ENCODE measurements around the gene YIPF4. TPM values are rescaled to one million over a fixed set of nuclear protein-coding genes. Genes with fewer than 3 reads are reported as not detected.
"Not testable (repeated sequence)": the region's sequence is repeated elsewhere in the genome, so short reads cannot be mapped to it uniquely, and the experiment has no call there.

Gene YIPF4
- total RNA-seq, 1 donor from 2014 or later: 52.3 TPM

DNA sequence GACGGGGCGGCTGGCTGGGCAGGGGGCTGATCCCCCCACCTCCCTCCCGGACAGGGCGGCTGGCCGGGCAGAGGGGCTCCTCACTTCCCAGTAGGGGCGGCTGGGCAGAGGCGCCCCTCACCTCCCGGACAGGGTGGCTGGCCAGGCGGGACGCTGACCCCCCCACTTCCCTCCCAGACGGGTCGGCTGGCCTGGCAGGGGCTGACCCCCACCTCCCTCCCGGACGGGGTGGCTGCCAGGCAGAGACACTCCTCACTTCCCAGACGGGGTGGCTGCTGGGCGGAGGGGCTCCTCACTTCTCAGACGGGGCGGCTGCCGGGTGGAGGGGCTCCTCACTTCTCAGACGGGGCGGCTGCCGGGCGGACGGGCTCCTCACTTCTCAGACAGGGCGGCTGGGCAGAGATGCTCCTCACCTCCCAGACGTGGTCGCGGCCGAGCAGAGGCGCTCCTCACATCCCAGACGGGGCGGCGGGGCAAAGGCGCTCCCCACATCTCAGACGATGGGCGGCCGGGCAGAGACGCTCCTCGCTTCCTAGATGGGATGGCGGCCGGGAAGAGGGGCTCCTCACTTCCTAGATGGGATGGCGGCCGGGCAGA lies 16.4 kb downstream of the YIPF4 start:
- H3K4me1 ChIP-seq (ENCODE audit: insufficient read depth, low read length); H3K27me3 Mint-ChIP-seq (ENCODE audit: low read depth, unreplicated experiment); H3K4me2 ChIP-seq (ENCODE audit: low read length); H2AFZ ChIP-seq (ENCODE audit: low read depth, low read length); DNase-seq (ENCODE audit: low read depth); H3K4me3 Mint-ChIP-seq (ENCODE audit: unreplicated experiment); H3K36me3 ChIP-seq (ENCODE audit: insufficient read depth, low read length); H3K4me1 Mint-ChIP-seq (ENCODE audit: low read depth, unreplicated experiment); FAIRE-seq; H4K20me1 ChIP-seq (ENCODE audit: insufficient read depth, low read length); H3K9me3 ChIP-seq (ENCODE audit: insufficient read depth, low read depth, low read length); H3K9ac ChIP-seq (ENCODE audit: low read length); H3K27ac Mint-ChIP-seq (ENCODE audit: unreplicated experiment); H3K4me3 ChIP-seq (ENCODE audit: insufficient read depth, low read depth, low read length); H3K9me3 Mint-ChIP-seq (ENCODE audit: unreplicated experiment); H3K27me3 ChIP-seq (ENCODE audit: insufficient read depth, low read length); H3K27ac ChIP-seq (ENCODE audit: low read depth, low read length): not testable (repeated sequence)
- peaks cover 23% of the 10 kb centered on the region for H3K79me2 ChIP-seq (ENCODE audit: insufficient read depth, low read length)
- H3K36me3 Mint-ChIP-seq (ENCODE audit: low read depth, unreplicated experiment): peaks cover 14% of the 10 kb centered on the region

DNA sequence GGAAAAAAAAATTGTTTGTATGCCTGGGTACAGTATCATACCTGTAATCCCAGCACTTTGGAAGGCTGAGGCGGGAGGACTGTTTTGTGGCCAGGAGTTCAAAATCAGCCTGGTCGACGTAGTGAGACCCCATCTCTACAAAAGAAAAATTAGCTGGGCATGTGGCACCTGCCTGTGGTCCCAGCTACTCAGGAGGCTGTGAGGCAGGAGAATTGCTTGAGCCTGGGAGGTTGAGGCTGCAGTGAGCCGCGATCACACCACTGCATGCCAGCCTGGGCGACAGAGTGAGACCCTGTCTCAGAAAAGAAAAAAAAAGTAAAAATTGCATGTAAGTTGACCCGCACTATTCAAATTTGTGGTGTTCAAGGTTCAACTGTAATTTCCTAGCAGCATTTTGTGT lies 32.9 kb downstream of the YIPF4 start:
- H3K9me3 Mint-ChIP-seq (ENCODE audit: unreplicated experiment): no peaks in the 10 kb centered on the region
- H3K9me3 ChIP-seq (ENCODE audit: insufficient read depth, low read depth, low read length): no peaks in the 10 kb centered on the region
- no peaks in the 10 kb centered on the region for H3K27me3 ChIP-seq (ENCODE audit: insufficient read depth, low read length)

DNA sequence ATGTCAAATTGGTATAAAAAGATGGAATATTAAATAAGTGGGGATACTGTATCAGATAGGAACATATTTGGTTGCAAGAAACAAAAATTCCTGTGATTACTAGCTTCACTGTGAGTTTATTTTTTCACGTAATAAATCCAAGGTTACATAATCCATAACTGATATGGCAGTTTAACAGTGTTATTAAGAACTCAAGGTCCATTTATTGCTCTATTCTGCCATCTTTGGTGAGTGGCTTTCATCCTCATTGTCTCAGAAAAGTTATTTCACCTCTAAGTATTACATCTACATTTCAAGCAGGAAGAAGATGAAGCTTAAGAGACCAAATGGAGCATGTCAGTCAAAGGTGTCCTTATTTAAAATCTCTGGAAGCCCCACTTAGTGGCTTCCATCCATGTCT lies 37.2 kb downstream of the YIPF4 start:
- Mint-ChIP-seq H3K27ac (ENCODE audit: unreplicated experiment) (no peak overlapping the region), H3K27me3 (ENCODE audit: low read depth, unreplicated experiment) (no peaks in the 10 kb centered on the region), H3K4me1 (ENCODE audit: low read depth, unreplicated experiment) (no peaks in the 10 kb centered on the region), H3K9me3 (ENCODE audit: unreplicated experiment) (no peaks in the 10 kb centered on the region), H3K36me3 (ENCODE audit: low read depth, unreplicated experiment) (peaks cover 2% of the 10 kb centered on the region), H3K4me3 (ENCODE audit: unreplicated experiment) (no peak overlapping the region)
- H3K36me3 ChIP-seq (ENCODE audit: insufficient read depth, low read length): peaks cover 4% of the 10 kb centered on the region
- H2AFZ ChIP-seq (ENCODE audit: low read depth, low read length): no peak overlapping the region
- H3K4me3 ChIP-seq (ENCODE audit: insufficient read depth, low read depth, low read length): no peak overlapping the region
- H3K27me3 ChIP-seq (ENCODE audit: insufficient read depth, low read length): no peaks in the 10 kb centered on the region
- H3K9ac ChIP-seq (ENCODE audit: low read length): no peak overlapping the region
- DNase-seq (ENCODE audit: low read depth) (no peak), FAIRE-seq (no peak)
- H3K9me3 ChIP-seq (ENCODE audit: insufficient read depth, low read depth, low read length): no peaks in the 10 kb centered on the region
- TF ChIP-seq, protein P1, sequence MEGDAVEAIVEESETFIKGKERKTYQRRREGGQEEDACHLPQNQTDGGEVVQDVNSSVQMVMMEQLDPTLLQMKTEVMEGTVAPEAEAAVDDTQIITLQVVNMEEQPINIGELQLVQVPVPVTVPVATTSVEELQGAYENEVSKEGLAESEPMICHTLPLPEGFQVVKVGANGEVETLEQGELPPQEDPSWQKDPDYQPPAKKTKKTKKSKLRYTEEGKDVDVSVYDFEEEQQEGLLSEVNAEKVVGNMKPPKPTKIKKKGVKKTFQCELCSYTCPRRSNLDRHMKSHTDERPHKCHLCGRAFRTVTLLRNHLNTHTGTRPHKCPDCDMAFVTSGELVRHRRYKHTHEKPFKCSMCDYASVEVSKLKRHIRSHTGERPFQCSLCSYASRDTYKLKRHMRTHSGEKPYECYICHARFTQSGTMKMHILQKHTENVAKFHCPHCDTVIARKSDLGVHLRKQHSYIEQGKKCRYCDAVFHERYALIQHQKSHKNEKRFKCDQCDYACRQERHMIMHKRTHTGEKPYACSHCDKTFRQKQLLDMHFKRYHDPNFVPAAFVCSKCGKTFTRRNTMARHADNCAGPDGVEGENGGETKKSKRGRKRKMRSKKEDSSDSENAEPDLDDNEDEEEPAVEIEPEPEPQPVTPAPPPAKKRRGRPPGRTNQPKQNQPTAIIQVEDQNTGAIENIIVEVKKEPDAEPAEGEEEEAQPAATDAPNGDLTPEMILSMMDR (IDR thresholded peaks at IDR 0.05; ENCODE audit: insufficient read depth, low read depth, low read length): no peak
- TF ChIP-seq EZH2 (IDR thresholded peaks at IDR 0.05; ENCODE audit: insufficient read depth, low read length): no peak
- H3K27ac ChIP-seq (ENCODE audit: low read depth, low read length): no peak overlapping the region
- H3K79me2 ChIP-seq (ENCODE audit: insufficient read depth, low read length): no peaks in the 10 kb centered on the region
- H3K4me1 ChIP-seq (ENCODE audit: insufficient read depth, low read length): no peaks in the 10 kb centered on the region
- H4K20me1 ChIP-seq (ENCODE audit: insufficient read depth, low read length): no peaks in the 10 kb centered on the region
- no peak overlapping the region for H3K4me2 ChIP-seq (ENCODE audit: low read length)

More for the DNA sequence above, 32.9 kb downstream of the YIPF4 start:
- H3K36me3 ChIP-seq (ENCODE audit: insufficient read depth, low read length): peaks cover 4% of the 10 kb centered on the region
- no peak overlapping the region for H3K4me3 Mint-ChIP-seq (ENCODE audit: unreplicated experiment)
- H3K27ac ChIP-seq (ENCODE audit: low read depth, low read length): no peak overlapping the region
- H3K4me1 Mint-ChIP-seq (ENCODE audit: low read depth, unreplicated experiment): no peaks in the 10 kb centered on the region
- no peak for TF ChIP-seq EZH2 (IDR thresholded peaks at IDR 0.05; ENCODE audit: insufficient read depth, low read length)
- TF ChIP-seq, protein P1 (IDR thresholded peaks at IDR 0.05; ENCODE audit: insufficient read depth, low read depth, low read length): no peak
- H3K9ac ChIP-seq (ENCODE audit: low read length): no peak overlapping the region
- H3K36me3 Mint-ChIP-seq (ENCODE audit: low read depth, unreplicated experiment): peaks cover 2% of the 10 kb centered on the region
- H3K4me1 ChIP-seq (ENCODE audit: insufficient read depth, low read length): no peaks in the 10 kb centered on the region
- no peaks in the 10 kb centered on the region for H3K27me3 Mint-ChIP-seq (ENCODE audit: low read depth, unreplicated experiment)
- H3K4me3 ChIP-seq (ENCODE audit: insufficient read depth, low read depth, low read length): no peak overlapping the region
- no peaks in the 10 kb centered on the region for H3K79me2 ChIP-seq (ENCODE audit: insufficient read depth, low read length)
- no peaks in the 10 kb centered on the region for H4K20me1 ChIP-seq (ENCODE audit: insufficient read depth, low read length)
- FAIRE-seq: no peak
- H3K27ac Mint-ChIP-seq (ENCODE audit: unreplicated experiment): no peak overlapping the region
- no peak for DNase-seq (ENCODE audit: low read depth)
- no peak overlapping the region for H2AFZ ChIP-seq (ENCODE audit: low read depth, low read length)
- no peak overlapping the region for H3K4me2 ChIP-seq (ENCODE audit: low read length)

DNA sequence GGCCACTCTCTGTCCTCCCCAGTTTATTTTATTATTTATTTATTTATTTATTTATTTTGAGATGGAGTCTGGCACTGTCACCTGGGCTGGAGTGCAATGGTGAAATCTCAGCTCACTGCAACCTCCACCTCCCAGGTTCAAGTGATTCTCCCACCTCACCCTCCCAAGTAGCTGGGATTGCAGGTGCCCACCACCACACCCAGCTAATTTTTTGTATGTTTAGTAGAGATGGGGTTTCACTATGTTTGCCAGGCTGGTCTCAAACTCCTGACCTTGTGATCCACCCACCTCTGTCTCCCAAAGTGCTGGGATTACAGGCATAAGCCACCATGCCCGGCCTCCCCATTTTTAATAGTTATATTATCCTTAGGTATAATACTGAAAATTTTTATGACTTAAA lies 51.0 kb downstream of the YIPF4 start:
- H4K20me1 ChIP-seq (ENCODE audit: insufficient read depth, low read length); H3K27me3 Mint-ChIP-seq (ENCODE audit: low read depth, unreplicated experiment); H3K4me1 Mint-ChIP-seq (ENCODE audit: low read depth, unreplicated experiment); H3K36me3 Mint-ChIP-seq (ENCODE audit: low read depth, unreplicated experiment); H3K4me3 Mint-ChIP-seq (ENCODE audit: unreplicated experiment); FAIRE-seq; H3K27ac Mint-ChIP-seq (ENCODE audit: unreplicated experiment); H3K36me3 ChIP-seq (ENCODE audit: insufficient read depth, low read length); H3K9me3 ChIP-seq (ENCODE audit: insufficient read depth, low read depth, low read length); H3K9ac ChIP-seq (ENCODE audit: low read length); H3K4me1 ChIP-seq (ENCODE audit: insufficient read depth, low read length); DNase-seq (ENCODE audit: low read depth); H3K27me3 ChIP-seq (ENCODE audit: insufficient read depth, low read length); H3K27ac ChIP-seq (ENCODE audit: low read depth, low read length); H3K4me3 ChIP-seq (ENCODE audit: insufficient read depth, low read depth, low read length); H2AFZ ChIP-seq (ENCODE audit: low read depth, low read length); H3K4me2 ChIP-seq (ENCODE audit: low read length); H3K79me2 ChIP-seq (ENCODE audit: insufficient read depth, low read length); H3K9me3 Mint-ChIP-seq (ENCODE audit: unreplicated experiment): not testable (repeated sequence)
